GM21390 (cell line): ENCODE results near the gene PHRF1.

Experiments used
- ATAC-seq: cut with Tn5 transposase; IDR thresholded peaks from one replicate; pipeline ENCODE4 v1.9.1; 2021; ENCODE audit not compliant: unreplicated experiment

PHRF1 gene

GRCh38 chr11:625636-626268 is 49.5 kb downstream of the PHRF1 start:
- no peak for ATAC-seq

GRCh38 chr11:626475-627307 is 50.4 kb downstream of the PHRF1 start, which contains the start of gene SCT:
Gene SCT (minus strand): TSS chr11:627181. CDS start chr11:627143, 38 bp downstream.
- ATAC-seq, result no peak

- ATAC-seq, result no peak
Measured at GRCh38 chr11:627308-627576, 51.0 kb downstream of the PHRF1 start.

GRCh38 chr11:628056-628455 is 51.8 kb downstream of the PHRF1 start:
- no peak for ATAC-seq

GRCh38 chr11:629237-629583 is 52.9 kb downstream of the PHRF1 start:
- no peak for ATAC-seq

- ATAC-seq, result no peak
Measured at GRCh38 chr11:630871-631270, 54.6 kb downstream of the PHRF1 start.

- ATAC-seq, result no peak
Measured at GRCh38 chr11:635945-636510, 59.8 kb downstream of the PHRF1 start.

- no peak for ATAC-seq
Measured at GRCh38 chr11:636511-637332, 60.5 kb downstream of the PHRF1 start, which contains the start of gene DRD4. Gene DRD4 (plus strand): TSS chr11:637269. CDS start chr11:637305, 36 bp downstream.

GRCh38 chr11:637333-637592 is 61.0 kb downstream of the PHRF1 start:
- no peak for ATAC-seq

- no peak for ATAC-seq
Measured at GRCh38 chr11:637593-638521, 61.6 kb downstream of the PHRF1 start.

GRCh38 chr11:638631-639331 is 62.5 kb downstream of the PHRF1 start:
- no peak for ATAC-seq

- ATAC-seq, result no peak
Measured at GRCh38 chr11:639332-639955, 63.2 kb downstream of the PHRF1 start.

- no peak for ATAC-seq
Measured at GRCh38 chr11:640021-640706, 63.9 kb downstream of the PHRF1 start.

GRCh38 chr11:641806-642370 is 65.6 kb downstream of the PHRF1 start:
- no peak for ATAC-seq

- no peak for ATAC-seq
Measured at GRCh38 chr11:643366-643765, 67.1 kb downstream of the PHRF1 start.

GRCh38 chr11:643849-644738 is 67.8 kb downstream of the PHRF1 start:
- ATAC-seq, result no peak

GRCh38 chr11:645536-645935 is 69.3 kb downstream of the PHRF1 start:
- no peak for ATAC-seq

- ATAC-seq, result no peak
Measured at GRCh38 chr11:646214-646613, 69.9 kb downstream of the PHRF1 start.
